HepG2 (cell line): Measurements from ENCODE around the gene CCT3. TPM values are rescaled to one million over a fixed set of nuclear protein-coding genes. Genes with fewer than 3 reads are reported as not detected.

Source experiments
- ATF7-NPFF ChIP-seq: sonication (generic); formaldehyde crosslinking; IDR thresholded peaks from 2 replicates; pipeline ENCODE4 v1.8.1; 2023; ENCODE audit warnings: mild to moderate bottlenecking, low read depth, missing genetic modification reagents, moderate library complexity
- CHD2 ChIP-seq: IDR thresholded peaks from 2 replicates; pipeline ENCODE4 v1.6.1; 2011; ENCODE audit warnings: low read depth, low read length, improper control_type of control experiment
- EEA1 ChIP-seq: sonication (generic); formaldehyde crosslinking; IDR thresholded peaks from 2 replicates; pipeline ENCODE4 v1.5.1; 2020; ENCODE audit warnings: mild to moderate bottlenecking, missing genetic modification reagents, borderline replicate concordance
- NCOA2 ChIP-seq: sonication (generic); formaldehyde crosslinking; IDR thresholded peaks from 2 replicates; pipeline ENCODE4 v1.8.0; 2022; ENCODE audit warnings: inconsistent platforms
- NFKBIZ ChIP-seq: IDR thresholded peaks from 2 replicates; pipeline ENCODE4 v1.6.1; 2018; ENCODE audit warnings: missing genetic modification reagents, missing compliant biosample characterization
- SOX5 ChIP-seq: IDR thresholded peaks from 2 replicates; pipeline ENCODE4 v1.6.1; 2016; ENCODE audit warnings: borderline replicate concordance
- SOX6 ChIP-seq, 2 experiments: fragments of 450-650 bp in 1 of 2; sonication (generic) in 1 of 2; formaldehyde crosslinking in 1 of 2; IDR thresholded peaks; 2 replicates each; pipeline versions ENCODE4 v1.4.0 to v1.6.1; 2017 to 2020; ENCODE audit warnings: antibody characterized with exemption in 1 of 2, mild to moderate bottlenecking in 1 of 2, missing genetic modification reagents in 1 of 2
- TGIF2 ChIP-seq: IDR thresholded peaks from 2 replicates; pipeline ENCODE4 v1.6.1; 2016; ENCODE audit warnings: control low read depth, missing compliant biosample characterization
- TP53 ChIP-seq: sonication (generic); formaldehyde crosslinking; conservative IDR thresholded peaks from 2 replicates; pipeline ENCODE4 v1.4.0; 2020; ENCODE audit warnings: missing genetic modification reagents
- ZBTB14 ChIP-seq: sonication (generic); formaldehyde crosslinking; IDR thresholded peaks from 2 replicates; pipeline ENCODE4 v1.4.0; 2020; ENCODE audit warnings: missing genetic modification reagents
- ZBTB7B ChIP-seq: sonication (generic); formaldehyde crosslinking; IDR thresholded peaks from 2 replicates; pipeline ENCODE4 v1.4.0; 2020; ENCODE audit warnings: missing genetic modification reagents
- ZFAT ChIP-seq: sonication (generic); formaldehyde crosslinking; conservative IDR thresholded peaks from 2 replicates; pipeline ENCODE4 v1.8.1; 2023; ENCODE audit warnings: missing genetic modification reagents, inconsistent platforms
- ZNF552 ChIP-seq: sonication (generic); formaldehyde crosslinking; IDR thresholded peaks from 2 replicates; pipeline ENCODE4 v1.9.0; 2022; ENCODE audit warnings: missing genetic modification reagents, mild to moderate bottlenecking, borderline replicate concordance
- ZNF558 ChIP-seq: sonication (generic); formaldehyde crosslinking; IDR thresholded peaks from 2 replicates; pipeline ENCODE4 v1.9.0; 2022; ENCODE audit warnings: mild to moderate bottlenecking, missing genetic modification reagents, borderline replicate concordance
- ZNF782 ChIP-seq: sonication (generic); formaldehyde crosslinking; IDR thresholded peaks from 2 replicates; pipeline ENCODE4 v1.4.0; 2020; ENCODE audit warnings: missing genetic modification reagents, mild to moderate bottlenecking, borderline replicate concordance
- polyA plus RNA-seq, 8 experiments: library from polyadenylated mRNA; depleted of rRNA in 3 of 8; stranded (reverse) in 7 of 8; unstranded in 1 of 8; fragments of >200 nt; fragmentation: Illumina TruSeq in 4 of 8; extraction: Trizol in 4 of 8; gene quantifications; 2 replicates each; pipeline versions ENCODE4 v1.2.1 to v1.2.3, GENCODE V29; 2011 to 2016; ENCODE audit warnings: low read depth in 4 of 8, missing spikeins in 1 of 8, mixed read lengths in 1 of 8; ENCODE audit not compliant: insufficient read depth in 1 of 8
- total RNA-seq, 5 experiments: library from RNA; depleted of rRNA; stranded (reverse); fragments of >200 nt; fragmentation: Illumina TruSeq; extraction: Trizol; gene quantifications; 2 replicates each; pipeline ENCODE4 v1.2.3, GENCODE V29; 2016; ENCODE audit warnings: low read depth in 1 of 5
- TF ChIP-seq, protein P1 (sequence below), 2 experiments: sonication (generic) in 1 of 2; formaldehyde crosslinking in 1 of 2; IDR thresholded peaks; 2 replicates each; pipeline versions ENCODE4 v1.4.0 to v1.6.1; 2018 to 2020; ENCODE audit warnings: missing genetic modification reagents in 2 of 2, borderline replicate concordance in 1 of 2, low read depth in 1 of 2, mild to moderate bottlenecking in 1 of 2, missing biosample characterization in 1 of 2
- TF ChIP-seq, protein P2 (sequence below): sonication (generic); formaldehyde crosslinking; IDR thresholded peaks from 2 replicates; pipeline ENCODE4 v1.4.0; 2020; ENCODE audit warnings: missing genetic modification reagents
- TF ChIP-seq, protein P3 (sequence below): sonication (generic); formaldehyde crosslinking; IDR thresholded peaks from 2 replicates; pipeline ENCODE4 v1.4.0; 2020; ENCODE audit warnings: missing genetic modification reagents, mild to moderate bottlenecking, borderline replicate concordance
- TF ChIP-seq, protein P4 (sequence below): sonication (generic); formaldehyde crosslinking; IDR thresholded peaks from 2 replicates; pipeline ENCODE4 v1.4.0; 2020; ENCODE audit warnings: missing genetic modification reagents, borderline replicate concordance

The CCT3 gene
- total and polyA plus RNA-seq, 2 of the 13 experiments (the other 11 are each of a cell fraction or from before 2014, with no cell fraction given), result 319 to 615 TPM

DNA sequence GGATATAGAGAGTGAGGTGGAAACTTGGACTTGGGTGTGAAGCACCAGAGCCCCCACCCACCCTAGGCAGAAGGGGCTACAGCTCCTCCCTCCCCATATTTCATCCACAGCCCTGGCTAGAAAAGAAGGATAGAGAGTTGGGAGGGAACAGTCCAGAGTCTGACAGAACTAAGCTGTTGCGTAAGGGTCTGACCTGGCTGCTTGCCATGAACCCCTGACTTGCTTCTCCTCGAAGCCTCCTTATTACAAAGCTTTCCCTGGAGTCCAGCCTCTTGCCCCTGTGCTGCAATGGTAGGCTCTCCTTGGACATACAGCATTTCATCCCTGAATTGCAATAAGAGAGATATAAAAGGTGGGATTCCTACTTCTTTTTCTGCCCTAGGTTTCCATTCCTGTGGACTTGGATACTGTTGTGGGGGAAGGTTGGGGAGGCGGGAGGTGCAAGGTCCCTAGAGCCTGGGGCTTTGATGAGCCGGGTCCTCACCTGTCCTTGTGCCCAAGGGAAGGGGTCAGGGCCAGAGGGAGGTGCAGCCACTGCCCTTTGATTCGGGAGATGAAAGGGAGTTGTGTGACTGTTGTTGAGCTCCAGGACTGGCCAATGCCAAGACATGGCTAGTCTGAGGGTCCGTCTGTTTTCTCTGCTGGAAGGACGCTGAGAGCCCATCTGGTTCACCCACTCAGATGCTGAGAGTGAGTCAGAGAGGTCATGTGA is 33.6 kb upstream of the CCT3 start (continued):
- TF ChIP-seq, protein P1, sequence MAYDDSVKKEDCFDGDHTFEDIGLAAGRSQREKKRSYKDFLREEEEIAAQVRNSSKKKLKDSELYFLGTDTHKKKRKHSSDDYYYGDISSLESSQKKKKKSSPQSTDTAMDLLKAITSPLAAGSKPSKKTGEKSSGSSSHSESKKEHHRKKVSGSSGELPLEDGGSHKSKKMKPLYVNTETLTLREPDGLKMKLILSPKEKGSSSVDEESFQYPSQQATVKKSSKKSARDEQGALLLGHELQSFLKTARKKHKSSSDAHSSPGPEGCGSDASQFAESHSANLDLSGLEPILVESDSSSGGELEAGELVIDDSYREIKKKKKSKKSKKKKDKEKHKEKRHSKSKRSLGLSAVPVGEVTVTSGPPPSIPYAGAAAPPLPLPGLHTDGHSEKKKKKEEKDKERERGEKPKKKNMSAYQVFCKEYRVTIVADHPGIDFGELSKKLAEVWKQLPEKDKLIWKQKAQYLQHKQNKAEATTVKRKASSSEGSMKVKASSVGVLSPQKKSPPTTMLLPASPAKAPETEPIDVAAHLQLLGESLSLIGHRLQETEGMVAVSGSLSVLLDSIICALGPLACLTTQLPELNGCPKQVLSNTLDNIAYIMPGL (CRISPR knock-in tag; IDR thresholded peaks at IDR 0.05; ENCODE audit: borderline replicate concordance in 1 of 2, low read depth in 1 of 2), result peak; percentile 55 to 61; a peak in 3 of 4 replicates
- TF ChIP-seq, protein P2, sequence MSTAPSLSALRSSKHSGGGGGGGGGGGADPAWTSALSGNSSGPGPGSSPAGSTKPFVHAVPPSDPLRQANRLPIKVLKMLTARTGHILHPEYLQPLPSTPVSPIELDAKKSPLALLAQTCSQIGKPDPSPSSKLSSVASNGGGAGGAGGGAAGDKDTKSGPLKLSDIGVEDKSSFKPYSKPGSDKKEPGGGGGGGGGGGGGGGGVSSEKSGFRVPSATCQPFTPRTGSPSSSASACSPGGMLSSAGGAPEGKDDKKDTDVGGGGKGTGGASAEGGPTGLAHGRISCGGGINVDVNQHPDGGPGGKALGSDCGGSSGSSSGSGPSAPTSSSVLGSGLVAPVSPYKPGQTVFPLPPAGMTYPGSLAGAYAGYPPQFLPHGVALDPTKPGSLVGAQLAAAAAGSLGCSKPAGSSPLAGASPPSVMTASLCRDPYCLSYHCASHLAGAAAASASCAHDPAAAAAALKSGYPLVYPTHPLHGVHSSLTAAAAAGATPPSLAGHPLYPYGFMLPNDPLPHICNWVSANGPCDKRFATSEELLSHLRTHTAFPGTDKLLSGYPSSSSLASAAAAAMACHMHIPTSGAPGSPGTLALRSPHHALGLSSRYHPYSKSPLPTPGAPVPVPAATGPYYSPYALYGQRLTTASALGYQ (CRISPR knock-in tag), result peak; percentile 97
- no peak for TF ChIP-seq ZFAT (CRISPR knock-in tag)
- no peak for TF ChIP-seq ZBTB14 (CRISPR knock-in tag)
- TF ChIP-seq EEA1 (CRISPR knock-in tag), result no peak
- peak; percentile 73 for TF ChIP-seq ATF7-NPFF (CRISPR knock-in tag)
- TF ChIP-seq NFKBIZ (CRISPR knock-in tag), result peak; percentile 90; the same call in 1 of the 2 replicates
- TF ChIP-seq SOX5 (CRISPR knock-in tag), result peak; percentile 84; the same call in 1 of the 2 replicates
- 0 out of 2 replicates have a peak, but pooled peaks have one; percentile 64 for TF ChIP-seq ZNF782 (CRISPR knock-in tag)
- TF ChIP-seq ZNF552, result no peak
- TF ChIP-seq TGIF2 (CRISPR knock-in tag), result peak; percentile 18; the same call in 1 of the 2 replicates
- no peak for TF ChIP-seq SOX6 (IDR thresholded peaks at IDR 0.05)
- peak; percentile 96 for TF ChIP-seq SOX6 (CRISPR knock-in tag; IDR thresholded peaks at IDR 0.05)
- TF ChIP-seq CHD2, result peak; percentile 62; the same call in 1 of the 2 replicates
- TF ChIP-seq ZNF558 (CRISPR knock-in tag), result peak; percentile 79; the same call in 1 of the 2 replicates
- TF ChIP-seq, protein P3, sequence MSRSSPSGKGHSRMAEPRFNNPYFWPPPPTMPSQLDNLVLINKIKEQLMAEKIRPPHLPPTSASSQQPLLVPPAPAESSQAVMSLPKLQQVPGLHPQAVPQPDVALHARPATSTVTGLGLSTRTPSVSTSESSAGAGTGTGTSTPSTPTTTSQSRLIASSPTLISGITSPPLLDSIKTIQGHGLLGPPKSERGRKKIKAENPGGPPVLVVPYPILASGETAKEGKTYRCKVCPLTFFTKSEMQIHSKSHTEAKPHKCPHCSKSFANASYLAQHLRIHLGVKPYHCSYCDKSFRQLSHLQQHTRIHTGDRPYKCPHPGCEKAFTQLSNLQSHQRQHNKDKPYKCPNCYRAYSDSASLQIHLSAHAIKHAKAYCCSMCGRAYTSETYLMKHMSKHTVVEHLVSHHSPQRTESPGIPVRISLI (CRISPR knock-in tag), result peak; percentile 63; the same call in 1 of the 2 replicates
- TF ChIP-seq, protein P4, sequence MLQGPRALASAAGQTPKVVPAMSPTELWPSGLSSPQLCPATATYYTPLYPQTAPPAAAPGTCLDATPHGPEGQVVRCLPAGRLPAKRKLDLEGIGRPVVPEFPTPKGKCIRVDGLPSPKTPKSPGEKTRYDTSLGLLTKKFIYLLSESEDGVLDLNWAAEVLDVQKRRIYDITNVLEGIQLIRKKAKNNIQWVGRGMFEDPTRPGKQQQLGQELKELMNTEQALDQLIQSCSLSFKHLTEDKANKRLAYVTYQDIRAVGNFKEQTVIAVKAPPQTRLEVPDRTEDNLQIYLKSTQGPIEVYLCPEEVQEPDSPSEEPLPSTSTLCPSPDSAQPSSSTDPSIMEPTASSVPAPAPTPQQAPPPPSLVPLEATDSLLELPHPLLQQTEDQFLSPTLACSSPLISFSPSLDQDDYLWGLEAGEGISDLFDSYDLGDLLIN (CRISPR knock-in tag), result no peak
- peak; percentile 99 for TF ChIP-seq NCOA2 (CRISPR knock-in tag)
- TF ChIP-seq TP53 (CRISPR knock-in tag), result 0 out of 2 replicates have a peak, but pooled peaks have one; percentile 18
- peak; percentile 98 for TF ChIP-seq ZBTB7B
